WTC11 (cell line): ENCODE measurements around the gene CAMK1G.

Source experiments
- CTCF ChIP-seq: fragments of 200-600 bp; IDR thresholded peaks from 2 replicates; pipeline ENCODE4 v1.8.0; 2022; ENCODE audit warnings: antibody characterized with exemption
- GABPB1 ChIP-seq: sonication (generic); formaldehyde crosslinking; IDR thresholded peaks from 2 replicates; pipeline ENCODE4 v1.8.1; 2023; ENCODE audit warnings: mild to moderate bottlenecking, missing genetic modification reagents
- GTF2I ChIP-seq: fragments of 250-450 bp; sonication (Bioruptor Pico); conservative IDR thresholded peaks from 2 replicates; pipeline ENCODE4 v1.4.0; 2021; ENCODE audit warnings: mild to moderate bottlenecking
- IRF1 ChIP-seq: sonication (generic); formaldehyde crosslinking; IDR thresholded peaks from 2 replicates; pipeline ENCODE4 v1.8.0; 2023; ENCODE audit warnings: missing genetic modification reagents
- JUN ChIP-seq: sonication (generic); formaldehyde crosslinking; IDR thresholded peaks from 2 replicates; pipeline ENCODE4 v1.8.0; 2023; ENCODE audit warnings: mild to moderate bottlenecking, missing genetic modification reagents
- MLX ChIP-seq: sonication (generic); formaldehyde crosslinking; IDR thresholded peaks from 2 replicates; pipeline ENCODE4 v1.8.1; 2023; ENCODE audit warnings: mild to moderate bottlenecking, missing genetic modification reagents, moderate library complexity
- NR1H2 ChIP-seq: sonication (generic); formaldehyde crosslinking; IDR thresholded peaks from 2 replicates; pipeline ENCODE4 v1.9.0; 2021; ENCODE audit warnings: mild to moderate bottlenecking, moderate library complexity, missing genetic modification reagents
- OVOL2 ChIP-seq: fragments of 250-450 bp; sonication (Bioruptor Pico); IDR thresholded peaks from 2 replicates; pipeline ENCODE4 v1.9.0; 2021; ENCODE audit warnings: mild to moderate bottlenecking, borderline replicate concordance
- TCF7 ChIP-seq: sonication (generic); formaldehyde crosslinking; IDR thresholded peaks from 2 replicates; pipeline ENCODE4 v1.8.0; 2022; ENCODE audit warnings: mild to moderate bottlenecking, low read depth, missing genetic modification reagents, moderate library complexity
- ZNF317 ChIP-seq: sonication (generic); formaldehyde crosslinking; IDR thresholded peaks from 2 replicates; pipeline ENCODE4 v1.8.1; 2023; ENCODE audit warnings: low read depth, mild to moderate bottlenecking, moderate library complexity, missing genetic modification reagents, borderline replicate concordance
- ZNF512 ChIP-seq: sonication (generic); formaldehyde crosslinking; IDR thresholded peaks from 2 replicates; pipeline ENCODE4 v1.8.1; 2022; ENCODE audit warnings: missing genetic modification reagents, borderline replicate concordance

- no peak for TF ChIP-seq IRF1 (CRISPR knock-in tag)
- TF ChIP-seq GABPB1, result no peak
- no peak for TF ChIP-seq CTCF
- no peak for TF ChIP-seq ZNF512 (CRISPR knock-in tag)
- TF ChIP-seq NR1H2 (CRISPR knock-in tag), result no peak
- TF ChIP-seq JUN, result no peak
- TF ChIP-seq MLX (CRISPR knock-in tag), result no peak
- TF ChIP-seq TCF7 (CRISPR knock-in tag), result no peak
- no peak for TF ChIP-seq ZNF317
- no peak for TF ChIP-seq GTF2I
- no peak for TF ChIP-seq OVOL2 (CRISPR knock-in tag)
Measured at GRCh38 chr1:209590405-209590804, 6.9 kb downstream of the CAMK1G start.
